H1 (cell line): ENCODE measurements around the gene RBM20. TPM values are rescaled to one million over a fixed set of nuclear protein-coding genes. Genes with fewer than 3 reads are reported as not detected.

Experiments
- CTCF ChIA-PET: fragments of 300-600 bp; sonication (Branson Sonifier 250); formaldehyde crosslinking; loops from one replicate; lab custom pipeline; 2021; ENCODE audit not compliant: partially characterized antibody; lab: Charles Lee
- POLR2A ChIA-PET: fragments of 300-600 bp; sonication (Branson Sonifier 250); formaldehyde crosslinking; loops from one replicate; lab custom pipeline; 2021; ENCODE audit warnings: inconsistent platforms; ENCODE audit not compliant: partially characterized antibody; lab: Charles Lee
- DNase-seq, 2 experiments: peaks; one replicate each; pipeline versions ENCODE4 v3.0.0 to v3.0.0-alpha.2; 2010 to 2022; ENCODE audit warnings: low spot score in 2 of 2, low read depth in 1 of 2, mixed read lengths in 1 of 2
- FAIRE-seq: peaks from 2 replicates; lab custom pipeline; 2011; peaks lifted over from hg19 to GRCh38; lab: Jason Lieb, UNC
- H2AFZ ChIP-seq: 2 replicates; pipeline ENCODE4 v1.8.1; 2012; ENCODE audit warnings: low read length, inconsistent platforms
- H2AK5ac ChIP-seq: 2 replicates; pipeline ENCODE4 v1.6.1; 2013; ENCODE audit warnings: low read depth, low read length
- H2BK120ac ChIP-seq: replicated peaks from 2 replicates; pipeline ENCODE3; 2013; ENCODE audit warnings: low read depth, low read length, inconsistent platforms
- H2BK12ac ChIP-seq: 2 replicates; pipeline ENCODE4 v1.6.1; 2013; ENCODE audit warnings: low read depth, low read length
- H2BK15ac ChIP-seq: 2 replicates; pipeline ENCODE4 v1.6.1; 2013; ENCODE audit warnings: low read length
- H2BK20ac ChIP-seq: 2 replicates; pipeline ENCODE4 v1.6.1; 2013; ENCODE audit warnings: low read length
- H2BK5ac ChIP-seq: 2 replicates; pipeline ENCODE4 v1.6.1; 2013; ENCODE audit warnings: low read depth, low read length
- H3K14ac ChIP-seq: 2 replicates; pipeline ENCODE4 v1.6.1; 2013; ENCODE audit warnings: inconsistent platforms; ENCODE audit not compliant: insufficient read length
- H3K18ac ChIP-seq: 2 replicates; pipeline ENCODE4 v1.6.1; 2013; ENCODE audit warnings: low read length; ENCODE audit errors: extremely low read depth
- H3K23ac ChIP-seq: 2 replicates; pipeline ENCODE4 v1.6.1; 2013; ENCODE audit warnings: inconsistent platforms; ENCODE audit not compliant: insufficient read length
- H3K23me2 ChIP-seq: 2 replicates; pipeline ENCODE4 v1.6.1; 2013; ENCODE audit warnings: low read depth, low read length
- H3K27ac ChIP-seq: 2 replicates; pipeline ENCODE4 v1.6.1; 2011; ENCODE audit warnings: low read depth, low read length, inconsistent platforms
- H3K27me3 ChIP-seq, 4 experiments: replicated peaks in 1 of 4; 1 replicate in 1 of 4; 2 replicates in 3 of 4; pipeline versions ENCODE4 v1.6.1 to v1.8.1; 2011 to 2013; ENCODE audit warnings: low read length in 3 of 4, mild to moderate bottlenecking in 3 of 4, inconsistent platforms in 2 of 4, mixed read lengths in 2 of 4, moderate library complexity in 1 of 4; ENCODE audit not compliant: control insufficient read depth in 3 of 4, insufficient read depth in 3 of 4; ENCODE audit errors: extremely low read depth in 1 of 4
- H3K36me3 ChIP-seq, 4 experiments: 2 replicates each; pipeline versions ENCODE4 v1.6.1 to v1.8.1; 2011 to 2013; ENCODE audit warnings: mild to moderate bottlenecking in 4 of 4, low read length in 3 of 4, moderate library complexity in 2 of 4, control low read depth in 1 of 4, inconsistent platforms in 1 of 4; ENCODE audit not compliant: insufficient read depth in 4 of 4, control insufficient read depth in 2 of 4
- H3K4ac ChIP-seq: replicated peaks from 2 replicates; pipeline ENCODE3; 2013; ENCODE audit warnings: low read length, low read depth, mixed read lengths, inconsistent platforms; ENCODE audit not compliant: insufficient read length
- H3K4me1 ChIP-seq, 4 experiments: replicated peaks in 1 of 4; 1 replicate in 1 of 4; 2 replicates in 3 of 4; pipeline versions ENCODE4 v1.6.1 to v1.8.1; 2011 to 2013; ENCODE audit warnings: low read length in 3 of 4, inconsistent platforms in 2 of 4, mixed read lengths in 1 of 4; ENCODE audit not compliant: insufficient read depth in 4 of 4, control insufficient read depth in 3 of 4
- H3K4me2 ChIP-seq, 2 experiments: 2 replicates each; pipeline versions ENCODE4 v1.6.1 to v1.8.1; 2011 to 2013; ENCODE audit warnings: low read depth in 2 of 2, low read length in 2 of 2, control low read depth in 1 of 2, inconsistent platforms in 1 of 2, mild to moderate bottlenecking in 1 of 2; ENCODE audit not compliant: insufficient read depth in 1 of 2
- H3K4me3 ChIP-seq, 4 experiments: fragments of 200-600, 300-600 bp in 1 of 4; sonication (generic), shearing (Covaris generic), sonication (Bioruptor Twin) in 1 of 4; 2 replicates each; pipeline versions ENCODE4 v1.5.1 to v1.8.1; 2011 to 2016; ENCODE audit warnings: low read length in 4 of 4, low read depth in 3 of 4, control low read depth in 2 of 4, inconsistent platforms in 2 of 4, mild to moderate bottlenecking in 2 of 4, mixed read lengths in 1 of 4, moderate library complexity in 1 of 4; ENCODE audit not compliant: insufficient read depth in 2 of 4; ENCODE audit errors: extremely low read depth in 1 of 4
- H3K56ac ChIP-seq: replicated peaks from 2 replicates; pipeline ENCODE3; 2013; ENCODE audit warnings: low read depth, mild to moderate bottlenecking, mixed read lengths, low read length, inconsistent platforms; ENCODE audit not compliant: insufficient read length
- H3K79me1 ChIP-seq: 2 replicates; pipeline ENCODE4 v1.6.1; 2013; ENCODE audit warnings: low read depth, low read length, control low read depth
- H3K79me2 ChIP-seq, 2 experiments: 2 replicates each; pipeline versions ENCODE4 v1.6.1 to v1.8.1; 2012 to 2013; ENCODE audit warnings: low read length in 2 of 2, mild to moderate bottlenecking in 2 of 2, inconsistent platforms in 1 of 2; ENCODE audit not compliant: insufficient read depth in 2 of 2, control insufficient read depth in 1 of 2
- H3K9ac ChIP-seq, 4 experiments: replicated peaks in 1 of 4; 1 replicate in 1 of 4; 2 replicates in 3 of 4; pipeline versions ENCODE4 v1.6.1 to v1.8.1; 2011 to 2013; ENCODE audit warnings: low read depth in 3 of 4, low read length in 3 of 4, control low read depth in 2 of 4, mild to moderate bottlenecking in 2 of 4, moderate library complexity in 2 of 4, inconsistent platforms in 1 of 4; ENCODE audit errors: extremely low read depth in 1 of 4
- H3K9me3 ChIP-seq, 2 experiments: 2 replicates each; pipeline versions ENCODE4 v1.6.1 to v1.8.1; 2012 to 2013; ENCODE audit warnings: mild to moderate bottlenecking in 2 of 2, moderate library complexity in 2 of 2, control low read depth in 1 of 2, inconsistent platforms in 1 of 2, low read depth in 1 of 2, low read length in 1 of 2, mixed read lengths in 1 of 2; ENCODE audit not compliant: insufficient read depth in 2 of 2
- H4K20me1 ChIP-seq, 2 experiments: replicated peaks in 1 of 2; 2 replicates each; pipeline versions ENCODE3 to v1.8.1; 2011 to 2013; ENCODE audit warnings: inconsistent platforms in 2 of 2, low read length in 2 of 2, mild to moderate bottlenecking in 1 of 2; ENCODE audit not compliant: insufficient read depth in 2 of 2, control insufficient read depth in 1 of 2
- H4K5ac ChIP-seq: 2 replicates; pipeline ENCODE4 v1.6.1; 2013; ENCODE audit warnings: low read length, low read depth, mixed read lengths, inconsistent platforms; ENCODE audit not compliant: insufficient read length
- H4K8ac ChIP-seq: 2 replicates; pipeline ENCODE4 v1.8.0; 2013; ENCODE audit warnings: mild to moderate bottlenecking, moderate library complexity, low read length, inconsistent platforms; ENCODE audit not compliant: insufficient read depth; ENCODE audit errors: extremely low read depth
- H4K91ac ChIP-seq: replicated peaks from 2 replicates; pipeline ENCODE3; 2013; ENCODE audit warnings: low read length, mixed read lengths, inconsistent platforms; ENCODE audit not compliant: insufficient read length
- BACH1 ChIP-seq: IDR thresholded peaks from 2 replicates; pipeline ENCODE4 v1.6.1; 2012; ENCODE audit warnings: low read length, improper control_type of control experiment
- CREB1 ChIP-seq: IDR thresholded peaks from 2 replicates; pipeline ENCODE4 v1.6.1; 2012; ENCODE audit warnings: inconsistent platforms
- CTBP2 ChIP-seq: IDR thresholded peaks from 2 replicates; pipeline ENCODE4 v1.7.0; 2011; ENCODE audit warnings: borderline replicate concordance, mild to moderate bottlenecking, moderate library complexity, mixed read lengths, low read length; ENCODE audit not compliant: insufficient read depth, insufficient read length
- E2F6 ChIP-seq: IDR thresholded peaks from 2 replicates; pipeline ENCODE4 v1.6.1; 2012; ENCODE audit warnings: inconsistent platforms
- GABPA ChIP-seq: IDR thresholded peaks from 2 replicates; pipeline ENCODE4 v1.6.1; 2011; ENCODE audit warnings: mild to moderate bottlenecking, low read length, moderate library complexity, borderline replicate concordance; ENCODE audit not compliant: insufficient read depth
- GTF2F1 ChIP-seq: IDR thresholded peaks from 2 replicates; pipeline ENCODE4 v1.6.1; 2012; ENCODE audit warnings: low read depth, low read length, improper control_type of control experiment, borderline replicate concordance
- HDAC2 ChIP-seq, 2 experiments: fragments of 300-600 bp in 1 of 2; sonication (generic) in 1 of 2; IDR thresholded peaks; 2 replicates each; pipeline ENCODE4 v1.6.1; 2011 to 2012; ENCODE audit warnings: low read depth in 2 of 2, low read length in 2 of 2, mild to moderate bottlenecking in 2 of 2, moderate library complexity in 2 of 2, borderline replicate concordance in 1 of 2, inconsistent platforms in 1 of 2
- KDM4A ChIP-seq: IDR thresholded peaks from one replicate; pipeline ENCODE4 v1.7.1; 2012; ENCODE audit warnings: low read depth, mild to moderate bottlenecking, moderate library complexity, low read length, inconsistent platforms; ENCODE audit not compliant: severe bottlenecking
- PHF8 ChIP-seq: fragments of 200-600 bp; sonication (generic); conservative IDR thresholded peaks from 2 replicates; pipeline ENCODE4 v1.7.1; 2012; ENCODE audit warnings: low read depth, mild to moderate bottlenecking, inconsistent platforms, low read length, moderate library complexity
- RBBP5 ChIP-seq: IDR thresholded peaks from 2 replicates; pipeline ENCODE4 v1.7.1; 2012; ENCODE audit warnings: low read depth, mild to moderate bottlenecking, inconsistent platforms, low read length, moderate library complexity, borderline replicate concordance
- SRF ChIP-seq: IDR thresholded peaks from 2 replicates; pipeline ENCODE4 v1.6.1; 2011; ENCODE audit warnings: mild to moderate bottlenecking, low read depth, low read length, moderate library complexity
- SUZ12 ChIP-seq: fragments of 200-600 bp; sonication (generic); IDR thresholded peaks from 2 replicates; pipeline ENCODE4 v1.6.1; 2012; ENCODE audit warnings: mild to moderate bottlenecking, inconsistent platforms, low read length, moderate library complexity, mixed read lengths
- TEAD4 ChIP-seq: IDR thresholded peaks from 2 replicates; pipeline ENCODE4 v1.6.1; 2012; ENCODE audit warnings: low read depth, low read length, inconsistent platforms, mixed read lengths
- YY1 ChIP-seq: IDR thresholded peaks from 2 replicates; pipeline ENCODE4 v1.6.1; 2011; ENCODE audit warnings: low read depth, mild to moderate bottlenecking, low read length
- WGBS, 2 experiments: shearing (Covaris generic) in 1 of 2; methylation state at CpG; one replicate each; pipeline versions ENCODE4 v1.1.6 to v1.1.7; 2013 to 2015; ENCODE audit warnings: low lambda C conversion rate in 2 of 2, mixed read lengths in 2 of 2, inconsistent platforms in 1 of 2, low coverage in 1 of 2, missing lambda C conversion rate in 1 of 2; ENCODE audit not compliant: insufficient replicate concordance in 2 of 2, insufficient coverage in 1 of 2, insufficient read length in 1 of 2; ENCODE audit errors: extremely low coverage in 1 of 2, missing lambda C conversion rate in 1 of 2; 5-methylcytosine and 5-hydroxymethylcytosine counted together
- polyA plus RNA-seq, 7 experiments: library from polyadenylated mRNA; depleted of rRNA in 3 of 7; stranded (reverse) in 5 of 7; unstranded in 2 of 7; fragments of >200 nt in 5 of 7; fragments of 200-250 nt in 2 of 7; gene quantifications; 1 replicate in 5 of 7; 2 replicates in 1 of 7; 4 replicates in 1 of 7; pipeline versions ENCODE4 v1.2.1 to v1.2.3, GENCODE V29; 2011 to 2013; ENCODE audit warnings: missing spikeins in 2 of 7, mixed read lengths in 2 of 7
- total RNA-seq: library from RNA; stranded (reverse); fragmentation: NEBNext Ultra II Directional; extraction: Animal tissue kit (Norgen Biotek cat#: 25700); gene quantifications from 2 replicates; pipeline ENCODE4 v1.2.1, GENCODE V29; 2021

RBM20 gene
- total and polyA plus RNA-seq, 2 of the 8 experiments (the other 6 are each of a cell fraction or from before 2014, with no cell fraction given) = 0.05 to 0.63 TPM

GRCh38 chr10:110827410-110827809 is 183.3 kb downstream of the RBM20 start:
- CTCF ChIA-PET = interaction anchor here (0.9 to 1.1 kb wide), 2 partner anchors 16 to 30 kb away, joined by 3 to 4 read pairs; no protein-coding TSS in a partner anchor
- H2BK12ac ChIP-seq = no peak overlapping the region
- no peak for DNase-seq
- TF ChIP-seq CTBP2 = no peak
- TF ChIP-seq E2F6 = no peak
- TF ChIP-seq PHF8 = no peak
- TF ChIP-seq SRF = no peak
- TF ChIP-seq TEAD4 = no peak
- TF ChIP-seq CREB1 = no peak
- no peak for TF ChIP-seq HDAC2 (IDR thresholded peaks at IDR 0.05; ENCODE audit: borderline replicate concordance in 1 of 2, low read depth in 2 of 2, low read length in 2 of 2)
- no peak for TF ChIP-seq GTF2F1
- TF ChIP-seq RBBP5 = no peak
- TF ChIP-seq GABPA = no peak
- TF ChIP-seq SUZ12 = no peak
- TF ChIP-seq KDM4A = no peak
- no peak for TF ChIP-seq YY1
- TF ChIP-seq BACH1 = no peak

More at GRCh38 chr10:110827410-110827809, 183.3 kb downstream of the RBM20 start:
- Histone ChIP-seq H3K4ac (no peak overlapping the region), H3K18ac (no peak overlapping the region), H3K4me1 (peaks cover 3 to 10% (median 8%) of the 10 kb centered on the region in 4 experiments), H3K4me2 (no peak overlapping the region), H3K14ac (no peak overlapping the region), H2AK5ac (no peak overlapping the region), H3K9me3 (no peaks in the 10 kb centered on the region), H3K79me2 (no peaks in the 10 kb centered on the region), H4K5ac (no peak overlapping the region), H2BK20ac (no peak overlapping the region), H4K20me1 (no peaks in the 10 kb centered on the region), H4K91ac (no peak overlapping the region), H3K4me3 (no peak overlapping the region), H3K27ac (no peak overlapping the region), H3K23ac (no peak overlapping the region), H2BK15ac (no peak overlapping the region), H3K23me2 (no peaks in the 10 kb centered on the region), H2BK120ac (no peak overlapping the region), H3K36me3 (no peaks in the 10 kb centered on the region), H3K79me1 (no peaks in the 10 kb centered on the region), H3K27me3 (no peaks in the 10 kb centered on the region), H4K8ac (no peak overlapping the region), H3K9ac (no peak overlapping the region), H2AFZ (no peak overlapping the region), H3K56ac (no peak overlapping the region), H2BK5ac (no peak overlapping the region)
- POLR2A ChIA-PET = interaction anchor here (1.1 kb wide), 1 partner anchor 44 kb away, joined by 3 read pairs; no protein-coding TSS in a partner anchor
- 67% methylated on average over 4 of the region's 4 CpGs; no CpG with 5 or more reads in 1 of the 2 experiments for WGBS, 2 experiments
- FAIRE-seq = no peak
